Esophagus muscularis mucosa (tissue), 4 donors: Measurements from ENCODE around the gene PAWR.

Experiments
- EP300 ChIP-seq: sonication (generic); formaldehyde crosslinking; IDR thresholded peaks from one replicate; pipeline ENCODE4 v1.6.1; 2017; ENCODE audit warnings: antibody characterized with exemption
- POLR2A ChIP-seq: fragments of 450-650 bp; IDR thresholded peaks from one replicate; pipeline ENCODE4 v1.6.1; 2017; ENCODE audit warnings: antibody characterized with exemption, moderate library complexity, mild to moderate bottlenecking, low read depth
- POLR2AphosphoS5 ChIP-seq, 2 donors: sonication (generic); formaldehyde crosslinking; IDR thresholded peaks; one replicate each; pipeline ENCODE4 v1.6.1; 2017; ENCODE audit warnings: antibody characterized with exemption in 2 of 2
- TF ChIP-seq, protein P1 (sequence below), 3 experiments: fragments of 200-600 bp in 2 of 3; fragments of 450-650 bp in 1 of 3; sonication (generic) in 2 of 3; IDR thresholded peaks; one replicate each; pipeline ENCODE4 v1.5.1; 2017 to 2019; ENCODE audit warnings: antibody characterized with exemption in 3 of 3, mild to moderate bottlenecking in 2 of 3, moderate library complexity in 1 of 3

DNA sequence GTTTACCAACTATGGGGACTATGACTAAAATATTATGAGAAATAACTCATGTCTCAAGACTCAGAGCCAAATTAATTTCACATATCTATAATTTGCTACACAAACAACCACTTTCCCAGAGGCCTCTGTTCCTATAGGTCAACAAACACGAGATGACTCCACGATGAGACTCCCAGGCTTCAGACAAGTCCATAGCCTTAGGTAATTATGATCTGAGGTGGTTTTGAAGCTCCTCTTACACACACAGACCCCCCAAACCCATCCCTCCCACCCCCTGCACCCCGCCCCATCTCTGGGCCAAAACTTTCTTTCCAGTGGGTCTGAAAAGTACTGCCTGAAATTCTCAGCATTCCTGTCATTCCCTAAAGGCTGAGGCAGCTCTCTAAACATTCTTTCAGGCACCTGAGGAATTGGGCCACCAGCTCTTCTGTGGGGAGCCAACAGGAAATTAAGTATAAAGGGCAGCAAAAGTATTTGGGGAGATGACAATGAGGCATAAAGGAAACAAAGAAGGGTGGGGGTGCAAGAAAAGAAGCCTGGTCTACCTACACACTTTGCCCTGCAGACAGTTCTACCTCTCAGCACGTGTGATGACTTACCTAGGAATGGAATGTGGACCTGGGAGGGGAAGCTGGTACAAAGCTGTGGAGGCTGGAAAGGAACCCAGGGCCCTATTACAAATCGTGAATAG is 143.6 kb downstream of the PAWR start:
- TF ChIP-seq, protein P1, sequence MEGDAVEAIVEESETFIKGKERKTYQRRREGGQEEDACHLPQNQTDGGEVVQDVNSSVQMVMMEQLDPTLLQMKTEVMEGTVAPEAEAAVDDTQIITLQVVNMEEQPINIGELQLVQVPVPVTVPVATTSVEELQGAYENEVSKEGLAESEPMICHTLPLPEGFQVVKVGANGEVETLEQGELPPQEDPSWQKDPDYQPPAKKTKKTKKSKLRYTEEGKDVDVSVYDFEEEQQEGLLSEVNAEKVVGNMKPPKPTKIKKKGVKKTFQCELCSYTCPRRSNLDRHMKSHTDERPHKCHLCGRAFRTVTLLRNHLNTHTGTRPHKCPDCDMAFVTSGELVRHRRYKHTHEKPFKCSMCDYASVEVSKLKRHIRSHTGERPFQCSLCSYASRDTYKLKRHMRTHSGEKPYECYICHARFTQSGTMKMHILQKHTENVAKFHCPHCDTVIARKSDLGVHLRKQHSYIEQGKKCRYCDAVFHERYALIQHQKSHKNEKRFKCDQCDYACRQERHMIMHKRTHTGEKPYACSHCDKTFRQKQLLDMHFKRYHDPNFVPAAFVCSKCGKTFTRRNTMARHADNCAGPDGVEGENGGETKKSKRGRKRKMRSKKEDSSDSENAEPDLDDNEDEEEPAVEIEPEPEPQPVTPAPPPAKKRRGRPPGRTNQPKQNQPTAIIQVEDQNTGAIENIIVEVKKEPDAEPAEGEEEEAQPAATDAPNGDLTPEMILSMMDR (IDR thresholded peaks at IDR 0.05): no peak
- no peak for TF ChIP-seq POLR2AphosphoS5 (IDR thresholded peaks at IDR 0.05)
- TF ChIP-seq POLR2A: no peak
- TF ChIP-seq EP300: no peak
